ENCODE results near the gene ARMC3.

- no peak for TF ChIP-seq EZH2phosphoT487 (IDR thresholded peaks at IDR 0.05; ENCODE audit: borderline replicate concordance, low read length)
- TF ChIP-seq CTCF (IDR thresholded peaks at IDR 0.05; ENCODE audit: low read depth, low read length, poor library complexity, severe bottlenecking): no peak
Observed at GRCh38 chr10:23056186-23056579, 128.3 kb downstream of the ARMC3 start.

All from DOHH2 (cell line).